T-helper 2 cell (primary cell): ENCODE data around the gene AQR.
"Not testable (repeated sequence)": the region's sequence is repeated elsewhere in the genome, so short reads cannot be mapped to it uniquely, and the experiment has no call there.

ENCODE experiments used
- DNase-seq, 5 experiments: peaks; one replicate each; pipeline versions ENCODE4 v3.0.0 to v3.0.0-alpha.2; 2012 to 2022

AQR gene

DNA sequence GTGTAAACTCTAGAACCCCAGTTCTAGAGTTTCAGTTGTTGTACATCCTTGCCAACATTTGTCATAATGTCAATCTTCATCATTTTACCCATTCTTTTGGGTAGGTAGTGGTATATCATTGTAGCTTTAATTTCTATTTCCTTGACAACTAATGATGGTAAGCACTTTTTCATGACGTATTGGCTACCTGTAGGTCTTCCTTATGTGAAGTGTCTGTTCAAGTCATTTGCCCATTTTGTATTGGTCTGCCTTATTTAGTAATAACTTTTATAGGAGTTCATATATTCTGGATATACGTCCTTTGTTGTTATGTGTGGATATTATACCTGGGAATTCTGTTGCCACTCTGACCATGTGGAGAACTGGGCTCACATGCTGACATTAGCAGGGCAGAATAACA lies 100.4 kb downstream of the AQR start:
- DNase-seq, result no peak

GRCh38 chr15:34865531-34865930 lies 104.0 kb downstream of the AQR start:
- no peak for DNase-seq

DNA sequence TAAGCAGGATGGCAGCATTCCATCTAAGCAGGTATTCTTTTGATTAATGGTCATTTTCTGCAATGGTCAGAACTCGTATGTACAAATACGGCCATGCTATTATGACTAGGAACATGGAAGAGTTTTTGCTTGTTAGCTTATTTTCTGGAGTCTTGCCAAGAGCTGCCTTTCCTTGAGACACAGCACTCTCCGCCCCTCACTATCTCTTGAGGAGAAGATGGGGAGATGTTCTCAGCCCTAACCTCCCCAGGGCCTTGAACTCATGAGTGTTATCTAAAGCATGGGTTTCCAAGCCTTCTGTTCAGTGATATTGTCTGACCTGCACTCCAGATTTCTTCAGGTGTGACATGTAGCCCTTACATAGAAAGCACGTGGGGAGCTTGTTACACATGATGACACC lies 108.3 kb downstream of the AQR start:
- DNase-seq, result no peak

DNA sequence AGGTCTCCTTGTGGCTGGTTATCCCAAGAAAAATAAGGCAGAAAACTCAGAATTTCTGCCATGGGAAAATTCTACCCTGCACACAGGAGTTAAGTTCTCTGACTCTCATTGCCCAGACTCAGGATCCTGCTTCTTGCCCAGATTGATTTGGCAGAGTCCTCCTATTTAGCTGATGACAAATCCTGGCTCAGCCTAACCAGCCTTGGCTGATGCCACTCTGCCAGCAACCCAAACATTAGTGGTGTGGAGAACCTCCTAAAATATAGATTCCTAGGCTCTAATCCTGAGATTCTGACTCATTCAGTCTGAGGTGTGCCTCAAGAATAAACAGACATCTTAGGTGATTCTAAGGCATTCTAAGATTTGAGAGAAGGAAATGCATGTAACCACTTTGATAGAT lies 113.6 kb downstream of the AQR start:
- no peak for DNase-seq

- no peak for DNase-seq
Measured at GRCh38 chr15:34855413-34855812, 114.1 kb downstream of the AQR start.

DNA sequence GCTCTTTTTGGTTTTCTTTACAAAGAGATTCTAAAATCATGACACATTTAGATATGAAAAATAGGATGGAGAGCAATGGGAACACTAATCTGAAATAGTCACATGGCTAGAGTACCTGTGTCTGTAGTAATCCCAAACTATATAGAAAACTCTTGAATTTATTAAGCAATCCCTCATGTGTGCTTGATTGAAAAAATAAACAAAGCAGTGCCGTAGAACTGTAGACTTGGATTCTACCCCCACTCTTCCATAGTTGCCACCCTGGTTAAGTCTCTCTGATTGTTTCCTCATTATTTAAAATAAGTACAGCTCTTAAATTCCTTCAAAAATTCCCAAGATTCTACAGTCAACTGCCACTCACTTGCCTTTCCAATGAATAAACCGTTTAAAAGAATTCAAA lies 115.3 kb downstream of the AQR start:
- DNase-seq, result no peak

DNA sequence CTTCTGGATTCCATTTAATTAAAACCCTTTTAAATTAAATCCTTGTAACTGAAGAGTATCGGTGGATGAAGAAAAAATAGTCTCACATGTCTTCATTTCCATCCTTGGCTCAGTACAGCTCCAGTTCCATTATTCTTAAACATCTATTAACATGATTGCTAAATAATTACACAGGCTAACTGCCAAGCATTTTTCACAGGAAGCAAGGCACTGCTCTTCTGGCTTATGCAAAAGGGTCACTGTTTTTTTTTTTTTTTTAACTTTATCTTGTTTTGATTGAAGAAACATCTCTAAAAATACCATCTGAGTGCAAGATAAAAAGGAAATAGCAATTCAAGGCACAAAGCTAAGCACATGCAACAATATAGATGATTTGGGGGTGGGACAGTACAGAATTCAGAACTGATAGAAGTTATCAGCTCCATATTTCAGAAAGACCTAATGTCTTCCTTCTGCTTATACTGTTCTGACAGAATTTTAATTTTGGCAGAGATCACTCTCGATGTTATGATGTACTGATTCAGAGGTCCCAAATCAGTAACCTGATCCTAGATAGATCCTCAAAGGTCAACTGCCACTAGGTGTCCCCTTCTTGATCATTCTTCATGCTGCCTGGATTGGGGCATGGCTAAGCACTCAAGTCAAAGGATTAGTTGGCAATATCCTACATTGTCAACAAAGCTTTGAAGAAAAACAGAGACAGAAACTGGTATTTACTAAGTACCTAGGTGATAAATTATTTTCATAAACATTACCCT lies 116.4 kb downstream of the AQR start:
- no peak for DNase-seq

- no peak for DNase-seq
Measured at GRCh38 chr15:34851751-34852150, 117.8 kb downstream of the AQR start.

GRCh38 chr15:34851007-34851406 lies 118.5 kb downstream of the AQR start:
- DNase-seq, result no peak

- no peak for DNase-seq
Measured at GRCh38 chr15:34850121-34850520, 119.4 kb downstream of the AQR start.

DNA sequence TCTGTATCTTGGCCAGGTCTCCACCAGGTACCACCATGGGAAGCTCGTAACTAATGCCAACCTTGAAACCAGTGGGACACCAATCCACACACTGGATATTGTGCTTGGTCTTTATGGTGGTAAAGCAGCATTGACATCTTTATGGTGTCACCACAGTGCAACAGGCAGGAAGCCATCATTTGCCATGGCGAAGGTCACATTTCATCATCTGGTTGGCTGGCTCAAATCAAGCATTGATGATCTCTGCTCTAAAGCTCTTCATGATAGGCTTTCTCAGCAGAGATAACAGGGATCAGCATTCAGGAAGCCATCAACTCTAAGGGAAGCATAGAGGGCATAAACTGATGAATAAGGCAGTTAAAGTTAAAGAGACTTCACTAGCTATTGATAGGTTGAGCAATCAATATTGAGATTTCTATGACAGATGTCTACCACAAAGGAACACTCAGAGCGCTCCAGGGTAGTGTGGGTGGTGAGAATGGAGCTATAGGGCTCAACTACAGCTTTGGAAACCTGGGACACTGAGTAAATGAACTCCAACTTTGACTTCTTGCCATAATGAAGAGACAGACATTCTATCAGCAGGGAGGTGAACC lies 120.1 kb downstream of the AQR start:
- no peak for DNase-seq

DNA sequence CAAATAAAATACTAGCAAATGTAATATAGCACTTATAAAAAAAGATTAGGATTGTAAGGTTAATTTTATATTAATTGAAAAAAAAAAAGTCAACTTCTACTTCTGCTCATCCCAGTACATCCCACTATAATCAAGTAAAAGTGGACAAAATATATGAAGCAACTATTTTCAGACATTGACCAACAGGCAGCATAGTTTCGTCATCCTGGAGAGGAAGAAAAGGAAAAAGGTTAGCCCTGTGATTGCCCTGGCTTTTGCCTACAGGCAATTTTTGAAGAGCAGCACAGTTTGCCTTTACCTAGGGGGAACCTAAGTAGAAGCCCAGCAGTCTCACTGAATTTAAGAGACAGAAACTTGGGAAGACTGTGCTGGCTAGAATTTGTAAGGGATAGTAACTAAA lies 121.9 kb downstream of the AQR start:
- DNase-seq, result no peak

DNA sequence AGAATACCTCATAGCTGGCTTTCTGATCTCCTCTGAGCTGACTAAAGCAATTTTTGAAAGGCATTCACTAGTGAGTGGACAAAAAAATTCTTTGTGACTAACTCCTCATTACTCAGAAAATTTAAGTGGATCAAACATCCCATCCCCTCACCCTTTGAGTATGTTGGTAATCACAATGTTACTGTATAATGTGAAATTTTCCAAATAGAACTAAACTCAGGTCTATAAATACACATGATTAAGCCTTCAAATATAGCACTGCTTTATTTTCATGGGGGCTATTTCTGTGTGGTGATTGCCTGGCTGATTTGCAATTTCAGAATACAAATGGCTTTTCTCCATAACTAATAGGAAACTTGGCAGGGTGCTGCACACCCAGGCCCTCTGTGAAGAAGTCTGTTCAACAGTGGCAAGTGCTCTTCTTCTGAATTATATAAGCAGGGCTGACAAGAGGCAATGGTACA lies 128.2 kb downstream of the AQR start:
- no peak for DNase-seq

DNA sequence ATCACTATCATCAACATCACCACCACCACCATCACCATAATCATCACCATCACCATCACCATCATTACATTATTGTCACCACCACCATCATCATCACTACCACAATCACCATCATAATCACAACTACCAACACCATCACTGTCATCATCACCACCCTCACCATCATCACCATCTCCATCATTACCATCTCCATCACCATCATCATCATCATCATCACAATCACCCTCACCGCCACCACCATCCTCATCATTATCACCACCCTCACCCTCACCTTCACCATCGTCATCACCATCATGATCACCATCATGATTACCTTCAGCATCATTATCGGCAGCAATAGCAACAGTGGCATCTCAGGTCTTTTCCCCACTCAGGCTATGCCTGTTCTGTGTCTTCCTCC lies 131.3 kb downstream of the AQR start:
- no peak for DNase-seq

- DNase-seq, result no peak
Measured at GRCh38 chr15:34837246-34838016, 132.1 kb downstream of the AQR start.

DNA sequence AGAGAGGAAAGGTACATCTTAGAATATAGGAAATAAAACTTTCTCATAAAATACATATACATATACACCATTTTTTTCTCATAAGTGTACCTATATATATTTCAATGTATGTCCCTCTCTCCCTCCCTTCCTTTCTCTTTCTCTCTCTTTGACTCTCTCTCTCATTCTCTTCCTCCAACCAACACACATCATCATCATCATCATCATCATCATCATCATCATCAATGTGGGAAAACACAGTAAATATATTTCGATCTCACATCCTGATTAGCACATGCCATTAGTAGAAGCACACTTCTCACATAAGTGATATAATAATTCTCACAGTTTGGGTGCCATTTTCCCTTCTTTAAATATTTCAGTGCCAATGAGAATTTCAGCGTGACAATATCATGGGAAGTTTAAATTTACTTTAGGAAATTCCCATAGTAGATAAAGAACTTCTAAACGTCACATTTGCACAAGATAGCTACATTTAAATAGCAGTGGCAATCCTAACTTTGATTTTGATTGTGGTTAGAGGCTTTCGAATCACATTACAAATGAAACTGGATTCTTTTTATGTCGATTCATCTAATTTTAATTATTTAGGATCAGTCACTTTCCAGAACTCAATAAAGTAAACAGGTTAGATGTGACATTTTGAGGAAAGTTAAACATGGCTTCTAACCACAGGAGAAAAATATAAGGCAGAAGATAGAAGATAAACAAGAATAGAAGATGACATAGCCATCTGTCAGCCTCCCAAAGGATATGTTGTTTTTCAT lies 141.2 kb downstream of the AQR start:
- no peak for DNase-seq

GRCh38 chr15:34821831-34822230 lies 147.7 kb downstream of the AQR start:
- DNase-seq, result no peak

- DNase-seq, result no peak
Measured at GRCh38 chr15:34820110-34820509, 149.4 kb downstream of the AQR start.

GRCh38 chr15:34818526-34818925 lies 151.0 kb downstream of the AQR start:
- no peak for DNase-seq

- DNase-seq, result no peak
Measured at GRCh38 chr15:34815836-34816235, 153.7 kb downstream of the AQR start.

DNA sequence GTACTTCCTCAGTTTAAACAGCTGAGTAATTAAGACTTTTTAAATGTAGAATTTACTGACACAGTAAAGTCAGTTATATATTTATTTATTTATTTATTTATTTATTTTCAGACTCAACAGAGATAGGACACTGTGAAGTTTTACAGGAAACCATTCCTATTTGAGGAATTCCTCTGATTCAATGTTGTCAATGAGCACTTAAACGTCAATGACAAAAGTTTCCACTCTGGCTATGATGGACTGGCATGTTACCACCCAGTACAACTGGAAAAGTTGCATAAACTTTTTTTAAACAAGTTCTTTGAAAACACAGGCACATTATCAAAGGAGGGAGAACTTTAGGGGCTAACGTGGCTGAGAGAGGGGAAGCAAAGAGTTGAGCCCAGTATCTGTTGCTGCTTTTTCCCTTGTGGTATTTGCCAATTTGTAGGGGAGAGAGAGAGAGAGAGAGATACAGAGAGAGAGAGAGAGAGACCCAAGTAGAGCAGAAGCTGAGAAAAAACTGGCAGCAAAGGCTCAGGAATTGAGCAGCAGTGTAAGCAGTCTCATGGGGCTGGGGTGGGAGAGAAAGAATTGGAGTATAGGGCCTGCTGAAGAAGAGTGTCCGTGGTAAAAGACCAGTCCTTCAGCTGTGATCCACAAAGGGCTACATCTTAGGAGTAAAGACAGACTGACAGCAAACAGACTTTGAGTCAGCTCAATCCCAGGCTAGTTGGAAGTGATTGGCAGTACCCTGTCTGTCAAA lies 155.9 kb downstream of the AQR start:
- DNase-seq, result no peak

GRCh38 chr15:34812868-34813365 lies 156.6 kb downstream of the AQR start:
- DNase-seq, result not testable (repeated sequence)
